SKM-1 treated with dmso at 0.1 percent for 144 hours (cell line): Measurements from ENCODE around the gene WNK1.

Source experiments
- DNase-seq: peaks from one replicate; lab custom pipeline; 2025; ENCODE audit not compliant: unreplicated experiment; lab: John Stamatoyannopoulos, UW

The WNK1 gene

DNA sequence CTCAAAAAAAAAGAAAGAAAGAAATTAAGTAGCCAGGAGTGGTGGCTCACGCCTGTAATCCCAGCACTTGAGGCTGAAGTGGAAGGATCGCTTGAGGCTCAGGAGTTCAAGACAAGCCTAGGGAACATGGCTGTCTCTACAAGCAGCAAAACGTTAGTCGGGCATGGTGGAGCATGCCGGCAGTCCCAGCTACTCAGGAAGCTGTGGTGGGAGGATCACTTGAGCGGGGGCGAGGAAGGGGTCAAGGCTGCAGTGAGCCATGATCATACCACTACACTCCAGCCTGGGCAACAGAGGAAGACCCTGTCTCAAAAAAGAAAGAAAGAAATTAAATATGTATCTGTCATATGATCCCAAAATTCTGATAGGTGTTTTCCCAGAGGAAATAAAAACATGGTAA lies 191.8 kb downstream of the WNK1 start:
- DNase-seq: no peak

DNA sequence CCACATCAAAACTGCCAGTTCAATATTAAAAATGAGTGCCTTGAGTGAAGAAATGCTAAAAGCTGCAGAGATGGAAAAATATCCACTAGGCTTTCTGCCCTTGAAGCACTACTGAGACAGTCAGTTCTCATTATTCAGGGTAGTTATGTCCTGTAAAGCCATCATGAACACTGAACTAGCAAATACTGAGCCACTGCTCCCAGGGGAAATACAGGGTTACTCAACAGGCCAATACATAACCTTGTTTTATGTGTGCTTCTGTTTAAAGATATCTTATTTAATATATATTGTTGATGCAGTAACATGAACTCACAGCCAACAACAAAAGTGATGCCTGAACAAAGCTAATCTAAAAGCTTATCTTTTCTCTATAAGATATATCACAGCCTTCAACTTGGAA lies 193.8 kb downstream of the WNK1 start:
- DNase-seq: no peak

DNA sequence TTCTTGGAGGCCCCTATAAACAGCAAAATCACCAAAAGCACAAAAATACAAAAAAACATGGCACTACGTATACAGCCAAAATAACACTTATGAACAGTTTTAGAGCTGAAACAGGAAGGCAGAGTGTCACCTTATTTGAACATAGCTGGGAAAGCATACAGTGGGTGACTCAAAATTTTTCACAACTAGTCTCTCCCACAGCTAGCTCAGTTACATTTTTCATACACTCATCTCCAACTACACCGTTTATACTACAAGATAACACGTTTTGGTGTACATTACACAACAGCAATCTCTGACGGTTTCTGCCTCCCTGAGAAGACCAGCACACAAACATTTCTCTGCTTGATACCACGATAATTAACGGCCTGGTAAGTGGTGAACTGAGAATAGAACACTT lies 194.3 kb downstream of the WNK1 start:
- no peak for DNase-seq

DNA sequence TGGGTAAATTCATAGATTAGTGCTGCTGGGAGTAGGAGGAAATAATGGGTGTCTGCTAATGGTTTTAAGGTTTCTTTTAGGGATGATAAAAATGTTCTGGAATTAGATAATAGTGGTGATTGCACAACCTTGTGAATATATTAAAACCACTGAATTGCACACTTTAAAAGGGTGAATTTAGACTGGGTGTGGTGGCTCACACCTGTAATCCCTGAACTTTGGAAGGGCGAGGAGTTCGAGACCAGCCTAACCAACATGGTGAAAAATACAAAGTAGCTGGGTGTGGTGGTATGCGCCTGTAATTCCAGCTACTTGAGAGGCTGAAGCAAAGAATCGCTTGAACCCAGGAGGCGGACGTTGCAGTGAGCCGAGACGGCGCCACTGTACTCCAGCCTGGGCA lies 195.9 kb downstream of the WNK1 start:
- DNase-seq: no peak

DNA sequence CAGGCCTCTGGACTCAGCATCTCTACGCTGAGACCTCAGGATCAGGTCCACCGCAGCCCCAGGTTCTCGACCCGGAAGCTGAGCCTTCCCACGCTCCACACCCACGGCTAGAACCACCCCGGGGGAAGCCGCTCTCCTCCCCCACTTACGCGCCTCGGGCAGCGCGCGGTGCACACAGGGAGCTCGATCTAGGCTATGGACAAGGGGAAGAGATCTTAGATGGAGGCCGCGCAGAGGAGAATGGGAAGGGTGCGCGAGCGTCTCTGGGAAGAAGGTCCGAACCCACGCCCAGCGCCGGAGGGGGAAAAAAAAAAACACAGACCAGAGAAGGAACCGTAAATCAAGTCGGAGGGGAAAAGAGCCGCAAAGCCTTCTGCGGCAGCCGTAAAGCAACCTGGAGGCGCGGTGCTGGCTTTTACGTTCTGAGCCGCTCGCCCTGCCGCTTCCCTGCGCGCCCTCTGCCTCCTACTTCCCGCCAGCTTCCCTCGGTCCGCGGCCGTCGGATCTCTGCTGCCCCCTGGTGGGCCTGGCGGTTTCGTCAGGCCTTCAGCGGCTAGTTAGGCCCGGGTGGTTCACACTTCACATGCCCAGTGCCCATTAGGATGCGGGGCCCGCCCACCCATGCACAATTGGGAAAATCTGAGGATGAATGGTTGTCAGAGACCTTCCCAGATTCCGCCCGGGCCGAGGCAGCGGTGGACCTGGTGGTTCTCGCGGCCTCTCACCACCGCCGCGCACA lies 197.2 kb downstream of the WNK1 start, which contains the start of gene RAD52:
RAD52 (minus strand) TSS at position 242 of the 739 bp plus-strand sequence. CDS start 16,636 bp downstream, outside the sequence.
- DNase-seq: peak; percentile 90

DNA sequence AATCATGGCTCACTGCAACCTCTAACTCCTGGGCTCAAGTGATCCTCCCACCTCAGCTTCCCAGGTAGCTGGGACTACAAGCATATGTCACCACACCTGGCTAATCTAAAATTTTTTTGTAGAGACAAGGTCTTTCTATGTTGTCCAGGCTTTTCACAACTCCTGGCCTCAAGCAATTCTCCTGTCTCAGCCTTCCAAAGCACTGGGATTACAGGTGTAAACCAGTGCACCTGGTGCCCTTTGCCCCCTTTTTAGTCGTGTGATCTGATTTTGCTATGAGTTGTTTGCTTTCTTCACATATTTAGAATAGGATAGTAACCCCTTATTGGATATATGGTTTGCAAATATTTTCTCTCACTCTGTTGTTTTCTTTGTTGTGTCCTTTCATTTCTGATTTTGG lies 198.8 kb downstream of the WNK1 start:
- no peak for DNase-seq

DNA sequence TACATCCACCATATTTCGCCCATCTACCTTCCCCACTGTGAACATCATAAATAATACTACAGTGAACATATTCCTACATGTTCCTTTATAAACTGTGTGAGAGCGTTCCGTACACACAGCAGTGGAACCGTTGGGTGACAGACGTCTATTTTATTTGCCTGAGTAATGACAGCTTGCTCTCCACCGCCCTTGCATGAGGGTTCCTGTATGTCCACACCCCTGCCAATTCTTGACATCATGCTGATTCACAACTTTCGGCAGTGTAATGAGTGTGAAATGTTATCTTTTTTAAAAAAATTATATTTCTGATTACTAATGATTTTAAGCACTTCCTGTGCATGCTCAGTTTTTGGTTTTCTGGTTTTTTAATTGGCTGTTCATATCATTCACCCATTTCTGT lies 201.4 kb downstream of the WNK1 start:
- no peak for DNase-seq

DNA sequence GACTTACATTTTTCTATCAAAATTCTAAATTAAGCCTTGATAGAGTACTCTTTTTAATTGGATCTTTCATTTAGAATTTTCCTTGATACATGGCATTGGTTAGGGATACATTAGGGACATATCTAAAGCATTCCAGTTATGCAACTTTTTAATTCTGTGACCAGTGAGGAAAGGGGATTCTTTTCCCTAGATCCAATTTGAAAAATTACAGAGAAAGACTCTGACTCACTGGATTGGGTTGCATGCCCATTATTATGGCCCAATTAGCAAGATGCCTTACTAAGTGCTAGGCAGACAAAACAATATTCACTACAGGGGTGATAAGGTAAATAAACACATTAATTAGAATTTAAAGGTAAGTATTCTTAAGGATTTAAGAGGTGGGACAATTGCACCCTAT lies 202.4 kb downstream of the WNK1 start:
- DNase-seq: no peak

DNA sequence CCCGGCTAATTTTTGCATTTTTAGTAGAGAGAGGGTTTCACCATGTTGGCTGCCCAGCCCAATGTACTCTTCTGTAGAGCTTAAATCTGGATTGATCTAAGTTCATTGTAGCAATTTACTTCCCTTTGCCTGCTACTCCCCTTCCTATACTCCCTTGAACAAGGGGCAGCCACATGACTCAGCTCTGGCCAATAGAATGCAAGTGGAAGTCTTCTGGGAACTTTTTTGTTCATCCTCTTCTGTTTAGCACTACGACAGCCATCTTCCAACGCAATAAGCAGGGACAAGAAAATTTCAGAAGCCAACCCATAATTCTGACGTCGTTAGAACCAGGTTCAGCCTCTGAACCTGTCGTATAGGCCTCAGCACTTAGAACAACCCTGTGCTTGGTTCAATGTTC lies 203.6 kb downstream of the WNK1 start:
- no peak for DNase-seq

DNA sequence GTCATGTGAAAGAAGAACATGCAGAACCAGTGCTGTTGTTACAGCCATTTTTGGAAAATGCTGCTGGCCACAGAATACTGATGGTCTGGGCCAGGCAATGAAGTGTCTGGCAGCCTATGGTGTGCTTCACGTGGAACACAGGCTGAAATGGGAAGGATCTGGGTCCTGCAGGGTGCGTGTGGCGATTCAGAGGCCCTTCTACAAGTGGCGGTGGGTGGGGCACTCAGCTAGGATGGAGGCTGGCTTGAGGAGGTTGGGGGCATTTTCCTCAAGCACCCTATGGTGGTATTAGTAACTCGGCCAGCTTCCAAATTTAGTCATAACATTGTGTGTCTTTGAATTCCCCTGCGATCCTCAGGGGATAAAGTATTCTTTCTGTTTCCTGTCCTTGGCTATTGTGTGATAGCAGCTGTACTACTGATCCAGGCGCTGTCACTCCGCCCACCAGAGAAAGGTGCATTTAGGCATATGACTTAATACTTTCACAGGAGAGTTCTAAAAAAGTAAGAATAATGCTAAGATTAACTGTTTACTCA lies 206.3 kb downstream of the WNK1 start:
- DNase-seq: no peak
